H1 (cell line): ENCODE results near the gene EEIG2. TPM values are rescaled to one million over a fixed set of nuclear protein-coding genes. Genes with fewer than 3 reads are reported as not detected.

ENCODE experiments used
- CTCF ChIA-PET: fragments of 300-600 bp; sonication (Branson Sonifier 250); formaldehyde crosslinking; loops from one replicate; lab custom pipeline; 2021; ENCODE audit not compliant: partially characterized antibody; lab: Charles Lee
- POLR2A ChIA-PET: fragments of 300-600 bp; sonication (Branson Sonifier 250); formaldehyde crosslinking; loops from one replicate; lab custom pipeline; 2021; ENCODE audit warnings: inconsistent platforms; ENCODE audit not compliant: partially characterized antibody; lab: Charles Lee
- DNase-seq, 2 experiments: peaks; one replicate each; pipeline versions ENCODE4 v3.0.0 to v3.0.0-alpha.2; 2010 to 2022; ENCODE audit warnings: low spot score in 2 of 2, low read depth in 1 of 2, mixed read lengths in 1 of 2
- FAIRE-seq: peaks from 2 replicates; lab custom pipeline; 2011; peaks lifted over from hg19 to GRCh38; lab: Jason Lieb, UNC
- H2AFZ ChIP-seq: 2 replicates; pipeline ENCODE4 v1.8.1; 2012; ENCODE audit warnings: low read length, inconsistent platforms
- H2AK5ac ChIP-seq: 2 replicates; pipeline ENCODE4 v1.6.1; 2013; ENCODE audit warnings: low read depth, low read length
- H2BK120ac ChIP-seq: replicated peaks from 2 replicates; pipeline ENCODE3; 2013; ENCODE audit warnings: low read depth, low read length, inconsistent platforms
- H2BK12ac ChIP-seq: 2 replicates; pipeline ENCODE4 v1.6.1; 2013; ENCODE audit warnings: low read depth, low read length
- H2BK15ac ChIP-seq: 2 replicates; pipeline ENCODE4 v1.6.1; 2013; ENCODE audit warnings: low read length
- H2BK20ac ChIP-seq: 2 replicates; pipeline ENCODE4 v1.6.1; 2013; ENCODE audit warnings: low read length
- H2BK5ac ChIP-seq: 2 replicates; pipeline ENCODE4 v1.6.1; 2013; ENCODE audit warnings: low read depth, low read length
- H3K14ac ChIP-seq: 2 replicates; pipeline ENCODE4 v1.6.1; 2013; ENCODE audit warnings: inconsistent platforms; ENCODE audit not compliant: insufficient read length
- H3K18ac ChIP-seq: 2 replicates; pipeline ENCODE4 v1.6.1; 2013; ENCODE audit warnings: low read length; ENCODE audit errors: extremely low read depth
- H3K23ac ChIP-seq: 2 replicates; pipeline ENCODE4 v1.6.1; 2013; ENCODE audit warnings: inconsistent platforms; ENCODE audit not compliant: insufficient read length
- H3K23me2 ChIP-seq: 2 replicates; pipeline ENCODE4 v1.6.1; 2013; ENCODE audit warnings: low read depth, low read length
- H3K27ac ChIP-seq: 2 replicates; pipeline ENCODE4 v1.6.1; 2011; ENCODE audit warnings: low read depth, low read length, inconsistent platforms
- H3K27me3 ChIP-seq, 4 experiments: replicated peaks in 1 of 4; 1 replicate in 1 of 4; 2 replicates in 3 of 4; pipeline versions ENCODE4 v1.6.1 to v1.8.1; 2011 to 2013; ENCODE audit warnings: low read length in 3 of 4, mild to moderate bottlenecking in 3 of 4, inconsistent platforms in 2 of 4, mixed read lengths in 2 of 4, moderate library complexity in 1 of 4; ENCODE audit not compliant: control insufficient read depth in 3 of 4, insufficient read depth in 3 of 4; ENCODE audit errors: extremely low read depth in 1 of 4
- H3K36me3 ChIP-seq, 4 experiments: 2 replicates each; pipeline versions ENCODE4 v1.6.1 to v1.8.1; 2011 to 2013; ENCODE audit warnings: mild to moderate bottlenecking in 4 of 4, low read length in 3 of 4, moderate library complexity in 2 of 4, control low read depth in 1 of 4, inconsistent platforms in 1 of 4; ENCODE audit not compliant: insufficient read depth in 4 of 4, control insufficient read depth in 2 of 4
- H3K4ac ChIP-seq: replicated peaks from 2 replicates; pipeline ENCODE3; 2013; ENCODE audit warnings: low read length, low read depth, mixed read lengths, inconsistent platforms; ENCODE audit not compliant: insufficient read length
- H3K4me1 ChIP-seq, 4 experiments: replicated peaks in 1 of 4; 1 replicate in 1 of 4; 2 replicates in 3 of 4; pipeline versions ENCODE4 v1.6.1 to v1.8.1; 2011 to 2013; ENCODE audit warnings: low read length in 3 of 4, inconsistent platforms in 2 of 4, mixed read lengths in 1 of 4; ENCODE audit not compliant: insufficient read depth in 4 of 4, control insufficient read depth in 3 of 4
- H3K4me2 ChIP-seq, 2 experiments: 2 replicates each; pipeline versions ENCODE4 v1.6.1 to v1.8.1; 2011 to 2013; ENCODE audit warnings: low read depth in 2 of 2, low read length in 2 of 2, control low read depth in 1 of 2, inconsistent platforms in 1 of 2, mild to moderate bottlenecking in 1 of 2; ENCODE audit not compliant: insufficient read depth in 1 of 2
- H3K4me3 ChIP-seq, 4 experiments: fragments of 200-600, 300-600 bp in 1 of 4; sonication (generic), shearing (Covaris generic), sonication (Bioruptor Twin) in 1 of 4; 2 replicates each; pipeline versions ENCODE4 v1.5.1 to v1.8.1; 2011 to 2016; ENCODE audit warnings: low read length in 4 of 4, low read depth in 3 of 4, control low read depth in 2 of 4, inconsistent platforms in 2 of 4, mild to moderate bottlenecking in 2 of 4, mixed read lengths in 1 of 4, moderate library complexity in 1 of 4; ENCODE audit not compliant: insufficient read depth in 2 of 4; ENCODE audit errors: extremely low read depth in 1 of 4
- H3K56ac ChIP-seq: replicated peaks from 2 replicates; pipeline ENCODE3; 2013; ENCODE audit warnings: low read depth, mild to moderate bottlenecking, mixed read lengths, low read length, inconsistent platforms; ENCODE audit not compliant: insufficient read length
- H3K79me1 ChIP-seq: 2 replicates; pipeline ENCODE4 v1.6.1; 2013; ENCODE audit warnings: low read depth, low read length, control low read depth
- H3K79me2 ChIP-seq, 2 experiments: 2 replicates each; pipeline versions ENCODE4 v1.6.1 to v1.8.1; 2012 to 2013; ENCODE audit warnings: low read length in 2 of 2, mild to moderate bottlenecking in 2 of 2, inconsistent platforms in 1 of 2; ENCODE audit not compliant: insufficient read depth in 2 of 2, control insufficient read depth in 1 of 2
- H3K9ac ChIP-seq, 4 experiments: replicated peaks in 1 of 4; 1 replicate in 1 of 4; 2 replicates in 3 of 4; pipeline versions ENCODE4 v1.6.1 to v1.8.1; 2011 to 2013; ENCODE audit warnings: low read depth in 3 of 4, low read length in 3 of 4, control low read depth in 2 of 4, mild to moderate bottlenecking in 2 of 4, moderate library complexity in 2 of 4, inconsistent platforms in 1 of 4; ENCODE audit errors: extremely low read depth in 1 of 4
- H3K9me3 ChIP-seq, 2 experiments: 2 replicates each; pipeline versions ENCODE4 v1.6.1 to v1.8.1; 2012 to 2013; ENCODE audit warnings: mild to moderate bottlenecking in 2 of 2, moderate library complexity in 2 of 2, control low read depth in 1 of 2, inconsistent platforms in 1 of 2, low read depth in 1 of 2, low read length in 1 of 2, mixed read lengths in 1 of 2; ENCODE audit not compliant: insufficient read depth in 2 of 2
- H4K20me1 ChIP-seq, 2 experiments: replicated peaks in 1 of 2; 2 replicates each; pipeline versions ENCODE3 to v1.8.1; 2011 to 2013; ENCODE audit warnings: inconsistent platforms in 2 of 2, low read length in 2 of 2, mild to moderate bottlenecking in 1 of 2; ENCODE audit not compliant: insufficient read depth in 2 of 2, control insufficient read depth in 1 of 2
- H4K5ac ChIP-seq: 2 replicates; pipeline ENCODE4 v1.6.1; 2013; ENCODE audit warnings: low read length, low read depth, mixed read lengths, inconsistent platforms; ENCODE audit not compliant: insufficient read length
- H4K8ac ChIP-seq: 2 replicates; pipeline ENCODE4 v1.8.0; 2013; ENCODE audit warnings: mild to moderate bottlenecking, moderate library complexity, low read length, inconsistent platforms; ENCODE audit not compliant: insufficient read depth; ENCODE audit errors: extremely low read depth
- H4K91ac ChIP-seq: replicated peaks from 2 replicates; pipeline ENCODE3; 2013; ENCODE audit warnings: low read length, mixed read lengths, inconsistent platforms; ENCODE audit not compliant: insufficient read length
- CTBP2 ChIP-seq: IDR thresholded peaks from 2 replicates; pipeline ENCODE4 v1.7.0; 2011; ENCODE audit warnings: borderline replicate concordance, mild to moderate bottlenecking, moderate library complexity, mixed read lengths, low read length; ENCODE audit not compliant: insufficient read depth, insufficient read length
- EGR1 ChIP-seq: IDR thresholded peaks from 2 replicates; pipeline ENCODE4 v1.6.1; 2011; ENCODE audit warnings: low read depth, low read length, borderline replicate concordance
- FOSL1 ChIP-seq: IDR thresholded peaks from 2 replicates; pipeline ENCODE4 v1.6.1; 2011; ENCODE audit warnings: mild to moderate bottlenecking, low read depth, low read length, moderate library complexity; ENCODE audit not compliant: insufficient read depth
- GABPA ChIP-seq: IDR thresholded peaks from 2 replicates; pipeline ENCODE4 v1.6.1; 2011; ENCODE audit warnings: mild to moderate bottlenecking, low read length, moderate library complexity, borderline replicate concordance; ENCODE audit not compliant: insufficient read depth
- POU5F1 ChIP-seq: IDR thresholded peaks from 2 replicates; pipeline ENCODE4 v1.6.1; 2011; ENCODE audit warnings: low read depth, mild to moderate bottlenecking, low read length, moderate library complexity
- RNF2 ChIP-seq: fragments of 200-900, 300-1000 bp; sonication (generic); IDR thresholded peaks from 2 replicates; pipeline ENCODE4 v1.7.1; 2016; ENCODE audit warnings: borderline replicate concordance, low read depth, mild to moderate bottlenecking, antibody characterized with exemption, low read length; ENCODE audit not compliant: poor library complexity, severe bottlenecking; ENCODE audit errors: missing control alignments
- SP4 ChIP-seq: IDR thresholded peaks from 2 replicates; pipeline ENCODE4 v1.6.1; 2012; ENCODE audit warnings: low read length, inconsistent platforms
- WGBS, 2 experiments: shearing (Covaris generic) in 1 of 2; methylation state at CpG; one replicate each; pipeline versions ENCODE4 v1.1.6 to v1.1.7; 2013 to 2015; ENCODE audit warnings: low lambda C conversion rate in 2 of 2, mixed read lengths in 2 of 2, inconsistent platforms in 1 of 2, low coverage in 1 of 2, missing lambda C conversion rate in 1 of 2; ENCODE audit not compliant: insufficient replicate concordance in 2 of 2, insufficient coverage in 1 of 2, insufficient read length in 1 of 2; ENCODE audit errors: extremely low coverage in 1 of 2, missing lambda C conversion rate in 1 of 2; 5-methylcytosine and 5-hydroxymethylcytosine counted together
- polyA plus RNA-seq, 7 experiments: library from polyadenylated mRNA; depleted of rRNA in 3 of 7; stranded (reverse) in 5 of 7; unstranded in 2 of 7; fragments of >200 nt in 5 of 7; fragments of 200-250 nt in 2 of 7; gene quantifications; 1 replicate in 5 of 7; 2 replicates in 1 of 7; 4 replicates in 1 of 7; pipeline versions ENCODE4 v1.2.1 to v1.2.3, GENCODE V29; 2011 to 2013; ENCODE audit warnings: missing spikeins in 2 of 7, mixed read lengths in 2 of 7
- total RNA-seq: library from RNA; stranded (reverse); fragmentation: NEBNext Ultra II Directional; extraction: Animal tissue kit (Norgen Biotek cat#: 25700); gene quantifications from 2 replicates; pipeline ENCODE4 v1.2.1, GENCODE V29; 2021

The EEIG2 gene
- total and polyA plus RNA-seq, 2 of the 8 experiments (the other 6 are each of a cell fraction or from before 2014, with no cell fraction given), result 6.1 to 20.1 TPM

GRCh38 chr1:108534759-108535158 is 25.1 kb upstream of the EEIG2 start:
- H3K23me2 ChIP-seq, result no peaks in the 10 kb centered on the region
- H3K27me3 ChIP-seq, result no peaks in the 10 kb centered on the region
- H3K4me3 ChIP-seq, result no peak overlapping the region
- no peak overlapping the region for H4K91ac ChIP-seq
- H3K9me3 ChIP-seq, result peaks cover 0 to 10% of the 10 kb centered on the region in 2 experiments; a peak in 2 of 4 replicates
- CTCF ChIA-PET, result interaction anchor here (0.9 to 5.3 kb wide), 5 partner anchors 9 to 158 kb away, joined by 3 to 27 read pairs (median 4); partner anchors contain the start of gene EEIG2
- no peak overlapping the region for H2BK5ac ChIP-seq
- no peak overlapping the region for H2BK15ac ChIP-seq
- no peaks in the 10 kb centered on the region for H3K36me3 ChIP-seq
- POLR2A ChIA-PET, result interaction anchor here (1.7 kb wide), 1 partner anchor 25 kb away, joined by 7 read pairs; the partner anchor contains the start of gene EEIG2
- no peak overlapping the region for H2AK5ac ChIP-seq
- peaks cover 0 to 2% (median 0%) of the 10 kb centered on the region in 4 experiments; a peak in 2 of 7 replicates for H3K4me1 ChIP-seq
- H4K8ac ChIP-seq, result no peak overlapping the region
- no peaks in the 10 kb centered on the region for H3K79me2 ChIP-seq
- H3K4ac ChIP-seq, result no peak overlapping the region
- H3K9ac ChIP-seq, result no peak overlapping the region
- 99% methylated on average over 3 of the region's 3 CpGs; no CpG with 5 or more reads in 1 of the 2 experiments for WGBS, 2 experiments
- no peaks in the 10 kb centered on the region for H3K79me1 ChIP-seq
- H3K14ac ChIP-seq, result no peak overlapping the region
- no peak overlapping the region for H4K5ac ChIP-seq
- no peak overlapping the region for H3K23ac ChIP-seq
- no peak overlapping the region for H2BK12ac ChIP-seq
- H3K27ac ChIP-seq, result no peak overlapping the region
- no peak overlapping the region for H2BK120ac ChIP-seq
- no peaks in the 10 kb centered on the region for H4K20me1 ChIP-seq
- no peak overlapping the region for H3K4me2 ChIP-seq
- no peak for FAIRE-seq
- H3K56ac ChIP-seq, result no peak overlapping the region
- DNase-seq, result no peak
- H2AFZ ChIP-seq, result no peak overlapping the region
- no peak overlapping the region for H2BK20ac ChIP-seq
- H3K18ac ChIP-seq, result no peak overlapping the region
- TF ChIP-seq POU5F1 (no peak), FOSL1 (no peak), EGR1 (no peak), CTBP2 (no peak), GABPA (no peak), RNF2 (no peak), SP4 (no peak)
